ENCODE measurements around the gene RBP5. TPM values are rescaled to one million over a fixed set of nuclear protein-coding genes. Genes with fewer than 3 reads are reported as not detected.

The RBP5 gene
- polyA plus RNA-seq, 2 of the 4 experiments (the other 2 are of a cell fraction): 0.25 TPM; not detected in 1

DNA sequence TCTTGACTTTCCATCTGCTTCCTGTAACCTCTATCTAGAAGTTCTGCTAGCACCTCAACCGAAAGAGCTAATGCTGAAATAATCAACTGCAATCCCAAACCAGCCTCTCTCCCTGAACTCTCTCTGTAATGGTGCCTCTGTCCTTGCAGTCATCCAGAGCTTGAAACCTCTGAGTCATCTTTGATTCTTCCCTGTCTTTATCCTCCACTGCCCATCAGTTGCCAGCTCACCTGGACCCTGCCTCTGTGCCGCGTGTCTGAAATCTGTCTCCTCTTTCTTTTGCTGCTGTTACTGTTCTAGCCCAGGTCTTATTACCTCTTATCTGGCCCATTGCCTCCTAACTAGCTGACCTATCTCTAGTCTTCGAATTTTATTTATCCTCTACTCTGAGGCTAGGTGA lies 17.0 kb upstream of the RBP5 start (continued):
- TF ChIP-seq EHF (CRISPR knock-in tag; IDR thresholded peaks at IDR 0.05) (no peak), JUNB (IDR thresholded peaks at IDR 0.05) (no peak), HOXA7 (CRISPR knock-in tag; IDR thresholded peaks at IDR 0.05) (no peak), PHF8 (IDR thresholded peaks at IDR 0.05; ENCODE audit: borderline replicate concordance, low read depth) (no peak), MYC (IDR thresholded peaks at IDR 0.05; ENCODE audit: borderline replicate concordance, low read length) (no peak)

DNA sequence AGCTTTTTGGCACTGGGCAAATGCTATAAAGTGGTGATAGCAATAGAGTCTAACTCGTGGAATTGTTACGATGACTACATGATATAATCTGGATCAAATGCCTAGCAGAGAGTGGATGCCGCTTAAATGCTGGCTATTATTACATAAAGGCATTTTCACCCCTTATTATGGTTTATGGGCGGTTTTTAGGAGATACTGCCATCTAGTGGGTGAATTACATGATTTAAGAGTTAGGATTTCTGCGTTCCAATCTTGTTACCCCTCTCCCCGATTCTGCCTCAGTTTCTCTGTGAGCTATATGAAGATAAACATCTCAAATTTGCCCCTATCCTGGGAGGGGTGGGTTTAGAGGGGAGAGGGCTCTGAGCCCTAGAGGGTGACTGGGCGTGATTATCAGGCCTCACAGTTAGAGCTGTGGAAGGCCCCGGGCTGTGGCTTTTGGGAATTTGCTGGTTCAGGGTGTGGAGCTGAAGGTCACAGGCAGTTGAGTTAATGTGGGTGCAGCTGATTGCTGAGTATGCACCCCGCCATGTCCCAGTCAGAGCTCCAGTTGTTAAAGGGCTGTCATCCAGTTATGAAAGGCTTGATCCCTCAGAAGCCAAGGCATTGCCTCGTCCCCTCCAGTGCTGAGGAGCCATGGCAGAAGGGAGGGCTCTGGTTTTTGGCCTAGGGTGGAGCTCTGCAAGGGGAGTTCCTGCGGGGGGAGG lies 15.9 kb upstream of the RBP5 start:
- no peaks in the 10 kb centered on the region for H3K4me1 ChIP-seq
- no peaks in the 10 kb centered on the region for H3K9me3 ChIP-seq
- FAIRE-seq (peak; percentile 39), DNase-seq (ENCODE audit: low read depth in 1 of 2, low spot score in 1 of 2) (peak; percentile 48 to 63), ATAC-seq (peak in 1 of 2 experiments; percentile 58; a peak in 3 of 6 replicates)
- WGBS (ENCODE audit: missing lambda C conversion rate): 41% methylated on average over 11 of the region's 11 CpGs
- H3K27ac ChIP-seq: no peak overlapping the region
- ChIA-PET CTCF (interaction anchor here (0.6 to 7.7 kb wide), 49 partner anchors 9 to 943 kb away, joined by 3 to 75 read pairs (median 4); partner anchors contain the start of genes C1RL, C1S, PEX5 and RBP5), POLR2A (interaction anchor here (1.5 kb wide), 1 partner anchor 200 kb away, joined by 3 read pairs; no protein-coding TSS in a partner anchor)
- TF ChIP-seq, protein P1, sequence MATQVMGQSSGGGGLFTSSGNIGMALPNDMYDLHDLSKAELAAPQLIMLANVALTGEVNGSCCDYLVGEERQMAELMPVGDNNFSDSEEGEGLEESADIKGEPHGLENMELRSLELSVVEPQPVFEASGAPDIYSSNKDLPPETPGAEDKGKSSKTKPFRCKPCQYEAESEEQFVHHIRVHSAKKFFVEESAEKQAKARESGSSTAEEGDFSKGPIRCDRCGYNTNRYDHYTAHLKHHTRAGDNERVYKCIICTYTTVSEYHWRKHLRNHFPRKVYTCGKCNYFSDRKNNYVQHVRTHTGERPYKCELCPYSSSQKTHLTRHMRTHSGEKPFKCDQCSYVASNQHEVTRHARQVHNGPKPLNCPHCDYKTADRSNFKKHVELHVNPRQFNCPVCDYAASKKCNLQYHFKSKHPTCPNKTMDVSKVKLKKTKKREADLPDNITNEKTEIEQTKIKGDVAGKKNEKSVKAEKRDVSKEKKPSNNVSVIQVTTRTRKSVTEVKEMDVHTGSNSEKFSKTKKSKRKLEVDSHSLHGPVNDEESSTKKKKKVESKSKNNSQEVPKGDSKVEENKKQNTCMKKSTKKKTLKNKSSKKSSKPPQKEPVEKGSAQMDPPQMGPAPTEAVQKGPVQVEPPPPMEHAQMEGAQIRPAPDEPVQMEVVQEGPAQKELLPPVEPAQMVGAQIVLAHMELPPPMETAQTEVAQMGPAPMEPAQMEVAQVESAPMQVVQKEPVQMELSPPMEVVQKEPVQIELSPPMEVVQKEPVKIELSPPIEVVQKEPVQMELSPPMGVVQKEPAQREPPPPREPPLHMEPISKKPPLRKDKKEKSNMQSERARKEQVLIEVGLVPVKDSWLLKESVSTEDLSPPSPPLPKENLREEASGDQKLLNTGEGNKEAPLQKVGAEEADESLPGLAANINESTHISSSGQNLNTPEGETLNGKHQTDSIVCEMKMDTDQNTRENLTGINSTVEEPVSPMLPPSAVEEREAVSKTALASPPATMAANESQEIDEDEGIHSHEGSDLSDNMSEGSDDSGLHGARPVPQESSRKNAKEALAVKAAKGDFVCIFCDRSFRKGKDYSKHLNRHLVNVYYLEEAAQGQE (IDR thresholded peaks at IDR 0.05): no peak
- no peak for TF ChIP-seq ZSCAN20 (CRISPR knock-in tag; IDR thresholded peaks at IDR 0.05)
- no peak for TF ChIP-seq CBX2 (IDR thresholded peaks at IDR 0.05; ENCODE audit: borderline replicate concordance, low read depth)
- TF ChIP-seq MYC (IDR thresholded peaks at IDR 0.05; ENCODE audit: borderline replicate concordance, low read length): no peak
- TF ChIP-seq RAD21 (conservative IDR thresholded peaks at IDR 0.05 in 1 of 2, IDR thresholded peaks at IDR 0.05 in 1 of 2): peak; percentile 42 to 54; a peak in 4 of 5 replicates
- TF ChIP-seq CHD4 (IDR thresholded peaks at IDR 0.05; ENCODE audit: borderline replicate concordance): no peak
- peak; percentile 41; the same call in 1 of the 3 replicates for TF ChIP-seq SMC3 (IDR thresholded peaks at IDR 0.05)
- TF ChIP-seq, protein P2, sequence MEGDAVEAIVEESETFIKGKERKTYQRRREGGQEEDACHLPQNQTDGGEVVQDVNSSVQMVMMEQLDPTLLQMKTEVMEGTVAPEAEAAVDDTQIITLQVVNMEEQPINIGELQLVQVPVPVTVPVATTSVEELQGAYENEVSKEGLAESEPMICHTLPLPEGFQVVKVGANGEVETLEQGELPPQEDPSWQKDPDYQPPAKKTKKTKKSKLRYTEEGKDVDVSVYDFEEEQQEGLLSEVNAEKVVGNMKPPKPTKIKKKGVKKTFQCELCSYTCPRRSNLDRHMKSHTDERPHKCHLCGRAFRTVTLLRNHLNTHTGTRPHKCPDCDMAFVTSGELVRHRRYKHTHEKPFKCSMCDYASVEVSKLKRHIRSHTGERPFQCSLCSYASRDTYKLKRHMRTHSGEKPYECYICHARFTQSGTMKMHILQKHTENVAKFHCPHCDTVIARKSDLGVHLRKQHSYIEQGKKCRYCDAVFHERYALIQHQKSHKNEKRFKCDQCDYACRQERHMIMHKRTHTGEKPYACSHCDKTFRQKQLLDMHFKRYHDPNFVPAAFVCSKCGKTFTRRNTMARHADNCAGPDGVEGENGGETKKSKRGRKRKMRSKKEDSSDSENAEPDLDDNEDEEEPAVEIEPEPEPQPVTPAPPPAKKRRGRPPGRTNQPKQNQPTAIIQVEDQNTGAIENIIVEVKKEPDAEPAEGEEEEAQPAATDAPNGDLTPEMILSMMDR (IDR thresholded peaks at IDR 0.05): peak; percentile 74
- TF ChIP-seq, protein P3, sequence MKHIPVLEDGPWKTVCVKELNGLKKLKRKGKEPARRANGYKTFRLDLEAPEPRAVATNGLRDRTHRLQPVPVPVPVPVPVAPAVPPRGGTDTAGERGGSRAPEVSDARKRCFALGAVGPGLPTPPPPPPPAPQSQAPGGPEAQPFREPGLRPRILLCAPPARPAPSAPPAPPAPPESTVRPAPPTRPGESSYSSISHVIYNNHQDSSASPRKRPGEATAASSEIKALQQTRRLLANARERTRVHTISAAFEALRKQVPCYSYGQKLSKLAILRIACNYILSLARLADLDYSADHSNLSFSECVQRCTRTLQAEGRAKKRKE (CRISPR knock-in tag; IDR thresholded peaks at IDR 0.05; ENCODE audit: low read depth): no peak
- no peak for TF ChIP-seq RNF2 (IDR thresholded peaks at IDR 0.05; ENCODE audit: borderline replicate concordance, low read depth)
- TF ChIP-seq HDAC2 (IDR thresholded peaks at IDR 0.05): no peak
- TF ChIP-seq ZFP36 (IDR thresholded peaks at IDR 0.05; ENCODE audit: borderline replicate concordance, partially characterized antibody): no peak
- no peak for TF ChIP-seq TP53 (CRISPR knock-in tag; IDR thresholded peaks at IDR 0.05)
- TF ChIP-seq KDM1A (IDR thresholded peaks at IDR 0.05; ENCODE audit: low read depth): no peak
- TF ChIP-seq GATA3 (IDR thresholded peaks at IDR 0.05; ENCODE audit: borderline replicate concordance): no peak
- no peak for TF ChIP-seq NR3C1 (IDR thresholded peaks at IDR 0.05)
- H3K4me2 ChIP-seq: no peak overlapping the region
- H3K4me3 ChIP-seq: no peak overlapping the region

Data from A549 (cell line).